Mucosa of descending colon (tissue), 3 donors: Measurements from ENCODE around the gene PLXNA4. TPM values are rescaled to one million over a fixed set of nuclear protein-coding genes. Genes with fewer than 3 reads are reported as not detected.
A peak's percentile ranks its signal among the peaks of the same experiment; 100 is the strongest.

Experiments
- ATAC-seq: fragments of 200-7000 bp; cut with Tn5 transposase; one replicate; pipeline ENCODE4 v1.9.1; 2020; ENCODE audit warnings: mild to moderate bottlenecking, moderate library complexity
- DNase-seq, 3 donors: peaks; one replicate each; pipeline ENCODE4 v3.0.0-alpha.2; 2020
- H3K36me3 ChIP-seq: fragments of 200-600 bp; one replicate; pipeline ENCODE4 v1.8.0; 2021; ENCODE audit warnings: low read depth, mild to moderate bottlenecking
- H3K4me1 ChIP-seq: fragments of 200-600 bp; one replicate; pipeline ENCODE4 v1.8.0; 2021; ENCODE audit warnings: low read depth, mild to moderate bottlenecking
- H3K4me3 ChIP-seq: fragments of 200-600 bp; one replicate; pipeline ENCODE4 v1.8.0; 2021; ENCODE audit warnings: mild to moderate bottlenecking
- H3K9me3 ChIP-seq: fragments of 200-600 bp; one replicate; pipeline ENCODE4 v1.8.0; 2021; ENCODE audit warnings: mild to moderate bottlenecking
- intact Hi-C, 2 donors: fragments of 100-400 bp; cut with DNase I in 1 of 2; cut with micrococcal nuclease in 1 of 2; formaldehyde crosslinking; loops; one replicate each; pipeline versions ENCODE4 v1.11.0 to v1.11.1; 2022; cut with DNase I, micrococcal nuclease
- total RNA-seq, 3 donors: library from RNA; stranded (reverse); fragmentation: NEBNext Ultra II Directional in 2 of 3; extraction: Animal tissue kit (Norgen Biotek cat#: 25700) in 2 of 3; gene quantifications; one replicate each; pipeline versions ENCODE4 v1.2.1 to v1.2.4, GENCODE V29; 2021 to 2023
- TF ChIP-seq, protein P1 (sequence below): fragments of 200-600 bp; IDR thresholded peaks from one replicate; pipeline ENCODE4 v1.8.0; 2022; ENCODE audit warnings: antibody characterized with exemption, mild to moderate bottlenecking
- donor health status: DM: no; HTN: no; CAD: no; lungs with moderate emphysema.
- donor health status: DM: no; HTN: no; CAD: no.
- donor health status: DM: no; HTN: yes; CAD: no.

PLXNA4 gene
- total RNA-seq, 3 donors from 2014 or later = 0.78 to 3.5 (median 2.7) TPM

DNA sequence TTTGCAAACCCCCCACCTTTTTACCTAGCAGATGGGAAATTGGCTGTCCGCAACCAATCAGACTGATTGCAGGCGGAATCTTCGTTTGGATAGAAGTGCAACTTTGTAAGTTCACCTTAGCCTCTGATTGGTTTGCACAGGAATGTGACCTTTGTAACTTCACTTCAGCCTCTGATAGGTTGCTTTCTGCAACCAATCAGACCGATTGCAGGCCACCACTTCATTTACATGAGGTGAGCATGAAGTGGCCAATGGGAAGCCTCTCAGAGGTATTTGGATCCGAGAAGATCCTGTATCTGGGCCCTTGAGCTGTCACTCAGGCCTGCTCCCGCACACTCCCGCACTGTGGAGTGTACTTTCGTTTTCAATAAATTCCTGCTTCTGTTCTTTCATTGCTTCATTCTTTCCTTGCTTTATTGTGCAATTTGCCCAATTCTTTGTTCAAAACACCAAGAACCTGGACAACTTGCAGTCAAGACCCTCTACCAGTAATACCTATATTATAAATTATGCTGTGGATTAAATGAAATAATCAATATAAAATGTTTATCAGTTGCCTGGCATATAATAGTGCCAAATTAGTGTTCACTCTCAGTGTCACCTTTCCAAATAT, 491.4 kb downstream of the PLXNA4 start:
- ATAC-seq (peak; percentile 84), DNase-seq (no peak)
- Histone ChIP-seq H3K4me3 (no peak overlapping the region), H3K36me3 (no peaks in the 10 kb centered on the region), H3K9me3 (no peaks in the 10 kb centered on the region), H3K4me1 (no peaks in the 10 kb centered on the region)
- TF ChIP-seq, protein P1, sequence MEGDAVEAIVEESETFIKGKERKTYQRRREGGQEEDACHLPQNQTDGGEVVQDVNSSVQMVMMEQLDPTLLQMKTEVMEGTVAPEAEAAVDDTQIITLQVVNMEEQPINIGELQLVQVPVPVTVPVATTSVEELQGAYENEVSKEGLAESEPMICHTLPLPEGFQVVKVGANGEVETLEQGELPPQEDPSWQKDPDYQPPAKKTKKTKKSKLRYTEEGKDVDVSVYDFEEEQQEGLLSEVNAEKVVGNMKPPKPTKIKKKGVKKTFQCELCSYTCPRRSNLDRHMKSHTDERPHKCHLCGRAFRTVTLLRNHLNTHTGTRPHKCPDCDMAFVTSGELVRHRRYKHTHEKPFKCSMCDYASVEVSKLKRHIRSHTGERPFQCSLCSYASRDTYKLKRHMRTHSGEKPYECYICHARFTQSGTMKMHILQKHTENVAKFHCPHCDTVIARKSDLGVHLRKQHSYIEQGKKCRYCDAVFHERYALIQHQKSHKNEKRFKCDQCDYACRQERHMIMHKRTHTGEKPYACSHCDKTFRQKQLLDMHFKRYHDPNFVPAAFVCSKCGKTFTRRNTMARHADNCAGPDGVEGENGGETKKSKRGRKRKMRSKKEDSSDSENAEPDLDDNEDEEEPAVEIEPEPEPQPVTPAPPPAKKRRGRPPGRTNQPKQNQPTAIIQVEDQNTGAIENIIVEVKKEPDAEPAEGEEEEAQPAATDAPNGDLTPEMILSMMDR = no peak
- intact Hi-C loops = no loop called here

DNA sequence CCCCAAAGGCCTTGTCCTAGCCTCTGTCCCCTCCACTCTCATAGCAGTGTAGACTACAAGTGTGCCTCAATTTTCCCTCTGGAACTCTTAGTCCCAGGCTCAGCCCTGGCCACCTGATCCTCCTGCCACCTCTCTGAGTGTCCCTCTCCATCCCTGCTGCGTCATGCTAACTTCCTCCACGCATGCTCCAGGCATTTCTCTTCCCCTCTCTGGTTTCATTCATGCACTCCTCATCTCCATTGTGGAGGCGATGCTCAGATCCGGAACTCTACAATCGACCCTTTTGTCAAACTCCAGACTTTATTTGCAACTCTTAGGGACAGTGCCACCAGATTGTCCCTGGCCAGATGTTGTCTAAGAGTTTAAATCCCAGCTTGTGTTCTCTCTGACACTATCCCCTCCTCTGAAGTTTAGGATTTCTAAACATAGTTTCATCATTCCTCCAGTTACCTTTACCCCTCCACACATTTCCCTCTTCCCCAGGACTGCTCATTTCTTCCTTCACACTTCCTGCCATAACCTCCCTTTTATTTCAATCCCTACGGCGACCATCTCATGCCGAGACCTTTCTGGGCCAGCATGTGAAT, 492.6 kb downstream of the PLXNA4 start:
- H3K4me3 ChIP-seq = no peak overlapping the region
- no peak for ATAC-seq
- TF ChIP-seq, protein P1 = no peak
- H3K36me3 ChIP-seq = no peaks in the 10 kb centered on the region
- no peaks in the 10 kb centered on the region for H3K4me1 ChIP-seq
- no peaks in the 10 kb centered on the region for H3K9me3 ChIP-seq
- intact Hi-C loops = no loop called here
- DNase-seq = no peak

DNA sequence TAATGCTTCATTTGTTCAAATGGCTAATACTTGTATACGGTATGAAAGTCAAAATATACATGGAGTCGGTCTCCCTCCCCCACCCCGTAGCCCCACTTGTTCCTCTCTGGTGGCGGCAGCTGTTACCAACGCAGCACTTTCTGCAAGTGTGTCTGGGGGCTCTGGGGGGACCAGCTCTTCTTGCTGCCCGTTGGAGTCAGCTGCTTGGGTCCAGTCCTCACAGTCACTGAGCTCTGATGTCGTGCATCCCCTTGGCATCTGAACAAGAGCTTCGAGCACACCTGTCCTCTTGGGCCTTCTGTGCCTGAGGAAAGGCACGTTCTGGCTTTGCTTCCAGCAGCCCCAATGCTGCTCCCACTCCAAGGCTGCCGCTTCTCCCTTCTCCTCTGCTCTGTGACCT, 493.1 kb downstream of the PLXNA4 start:
- Histone ChIP-seq H3K36me3 (no peaks in the 10 kb centered on the region), H3K4me1 (no peaks in the 10 kb centered on the region), H3K4me3 (no peak overlapping the region), H3K9me3 (no peaks in the 10 kb centered on the region)
- intact Hi-C loops = no loop called here
- TF ChIP-seq, protein P1 = no peak
- no peak for ATAC-seq
- no peak for DNase-seq

DNA sequence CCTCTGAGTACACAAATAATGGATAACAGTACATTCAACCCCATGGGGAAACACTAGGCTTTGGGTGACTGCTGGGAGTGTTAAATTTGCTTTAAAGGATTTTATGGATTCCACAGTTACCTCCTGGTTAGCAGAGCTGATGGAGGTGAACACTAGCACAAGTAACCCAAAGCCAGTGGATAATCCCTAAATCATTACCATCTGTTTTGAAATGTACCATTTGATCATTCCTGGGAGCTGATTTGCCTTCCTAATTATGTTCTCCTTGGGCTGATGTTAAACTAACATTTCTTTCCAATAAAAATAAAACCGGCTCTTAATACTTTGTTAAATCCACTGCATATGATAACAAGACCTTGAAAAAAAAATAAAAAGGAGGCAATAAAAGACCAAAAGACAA, 493.9 kb downstream of the PLXNA4 start:
- ATAC-seq (no peak), DNase-seq (no peak)
- Histone ChIP-seq H3K4me3 (no peak overlapping the region), H3K9me3 (no peaks in the 10 kb centered on the region), H3K4me1 (no peaks in the 10 kb centered on the region), H3K36me3 (no peaks in the 10 kb centered on the region)
- TF ChIP-seq, protein P1 = no peak
- intact Hi-C loops = no loop called here

DNA sequence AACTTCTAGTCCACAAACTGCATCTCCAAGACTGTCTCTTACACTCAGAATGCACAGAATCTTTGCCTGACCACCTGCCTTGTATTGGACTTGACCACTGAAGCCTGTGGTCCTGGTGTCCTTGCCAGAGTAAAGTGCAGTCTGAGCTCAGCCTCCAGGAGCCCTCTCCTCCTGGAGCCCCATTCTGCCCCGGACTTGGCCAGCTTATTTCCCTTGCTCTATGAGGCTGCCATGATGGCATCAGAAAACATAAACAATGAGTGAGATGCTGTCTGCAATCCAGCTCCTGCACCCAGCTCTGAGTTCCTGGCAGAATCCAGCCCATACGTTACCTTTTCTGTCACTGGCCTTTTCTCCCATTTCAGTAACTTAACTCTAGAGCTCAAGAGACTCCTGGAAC, 494.6 kb downstream of the PLXNA4 start:
- Histone ChIP-seq H3K36me3 (no peaks in the 10 kb centered on the region), H3K9me3 (no peaks in the 10 kb centered on the region), H3K4me1 (no peaks in the 10 kb centered on the region), H3K4me3 (no peak overlapping the region)
- ATAC-seq = no peak
- TF ChIP-seq, protein P1 = no peak
- no peak for DNase-seq
- intact Hi-C loops = no loop called here
